GM21381 (cell line): ENCODE measurements around the gene AGPAT3.

Source experiments
- ATAC-seq: cut with Tn5 transposase; IDR thresholded peaks from one replicate; pipeline ENCODE4 v1.9.1; 2021; ENCODE audit warnings: mild to moderate bottlenecking, moderate library complexity; ENCODE audit not compliant: unreplicated experiment

Gene AGPAT3

DNA sequence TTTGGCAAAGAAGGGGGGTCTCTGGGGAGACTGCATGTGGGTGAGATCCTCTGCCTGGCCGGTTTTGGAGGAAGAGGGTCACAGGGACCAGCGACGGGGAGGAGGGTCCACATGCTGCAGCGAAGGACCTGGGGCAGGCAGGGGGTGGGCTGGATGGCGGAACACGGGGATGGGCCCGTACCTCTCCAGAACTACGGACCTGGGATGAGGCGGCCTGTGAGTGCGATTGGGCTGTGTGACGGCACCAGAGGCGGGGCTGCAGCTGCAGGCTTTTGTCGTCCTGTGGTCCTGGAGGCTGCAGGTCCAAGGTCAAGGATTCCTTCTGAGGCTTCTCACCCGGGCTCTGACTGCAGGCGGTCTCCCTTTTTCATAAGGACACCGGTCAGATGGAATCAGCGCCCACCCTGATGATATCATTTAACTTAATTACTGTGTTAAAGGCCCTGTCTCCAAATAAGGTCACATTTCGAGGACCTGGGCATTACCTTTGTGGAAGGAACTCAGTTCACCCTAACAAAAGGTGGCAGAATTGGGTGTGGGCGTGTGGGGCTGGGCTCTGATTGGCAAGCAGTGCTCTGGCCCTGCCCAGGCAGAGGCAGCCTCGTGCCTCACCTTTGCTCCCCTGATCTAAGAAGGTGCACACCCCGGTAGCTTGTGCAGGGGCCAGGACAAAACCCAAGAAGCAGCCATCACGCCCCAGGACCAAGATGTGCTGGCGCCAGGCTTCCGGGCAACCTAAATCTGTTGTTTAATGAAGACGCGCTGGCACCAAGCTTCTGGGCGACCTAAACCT is 87.1 kb downstream of the AGPAT3 start:
- no peak for ATAC-seq

DNA sequence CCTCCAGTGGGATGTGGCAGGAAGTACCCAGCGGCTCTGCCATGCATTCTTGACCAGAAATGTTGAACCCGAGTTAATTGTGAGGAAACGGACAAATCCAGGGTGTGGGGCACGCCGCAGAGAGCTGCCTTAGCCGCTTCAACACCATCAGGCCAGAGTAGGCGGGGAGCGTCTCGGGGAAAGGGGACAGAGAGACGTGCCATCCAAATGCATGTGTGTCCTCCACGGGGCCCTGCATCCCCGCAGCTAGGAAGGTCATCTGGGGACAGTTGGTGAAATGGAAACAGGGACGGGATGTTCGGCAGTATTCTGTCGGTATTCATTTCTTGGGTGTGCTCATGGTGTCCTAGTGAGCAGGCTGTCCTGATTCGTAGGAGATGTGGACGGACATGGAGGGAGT is 88.0 kb downstream of the AGPAT3 start:
- no peak for ATAC-seq

DNA sequence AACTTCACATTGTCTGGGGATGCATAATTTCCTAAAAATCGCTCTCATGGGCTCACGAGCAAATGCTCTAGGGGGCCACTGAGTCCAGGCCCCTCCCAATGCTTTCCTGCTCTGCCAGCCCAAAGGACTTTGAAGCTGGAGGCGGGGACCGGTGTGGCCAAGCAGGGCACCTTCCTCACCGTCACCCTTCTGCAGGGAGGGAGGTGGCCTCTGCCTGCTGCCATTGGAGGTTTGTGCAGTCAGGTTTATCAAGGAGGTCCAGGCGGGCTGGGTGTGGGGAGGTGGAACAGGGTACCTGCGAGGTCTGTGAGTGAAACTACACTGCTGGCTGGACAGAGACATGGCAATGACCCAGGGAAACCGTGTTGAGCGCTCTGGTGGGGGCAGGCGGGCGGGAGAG is 89.0 kb downstream of the AGPAT3 start:
- ATAC-seq, result no peak

DNA sequence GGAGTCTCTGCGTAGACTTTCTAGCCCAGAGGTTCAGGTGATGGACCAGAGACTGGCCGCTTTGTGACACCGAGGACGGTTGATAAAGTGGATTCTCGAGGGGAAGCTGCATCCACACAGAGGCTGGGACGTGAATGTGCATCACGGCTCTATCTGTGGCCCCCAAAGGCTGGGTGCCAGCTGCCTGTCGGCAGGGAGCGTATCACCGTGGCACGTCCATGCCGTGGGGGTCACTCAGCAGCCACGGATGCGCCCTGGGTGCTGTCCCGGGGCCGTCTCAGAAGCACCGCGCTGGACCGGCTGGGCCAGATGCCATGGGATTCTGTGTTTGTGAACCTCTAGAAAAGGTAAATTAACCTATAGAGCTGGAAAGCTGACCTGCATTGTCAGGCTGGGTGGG is 89.9 kb downstream of the AGPAT3 start:
- ATAC-seq, result no peak

DNA sequence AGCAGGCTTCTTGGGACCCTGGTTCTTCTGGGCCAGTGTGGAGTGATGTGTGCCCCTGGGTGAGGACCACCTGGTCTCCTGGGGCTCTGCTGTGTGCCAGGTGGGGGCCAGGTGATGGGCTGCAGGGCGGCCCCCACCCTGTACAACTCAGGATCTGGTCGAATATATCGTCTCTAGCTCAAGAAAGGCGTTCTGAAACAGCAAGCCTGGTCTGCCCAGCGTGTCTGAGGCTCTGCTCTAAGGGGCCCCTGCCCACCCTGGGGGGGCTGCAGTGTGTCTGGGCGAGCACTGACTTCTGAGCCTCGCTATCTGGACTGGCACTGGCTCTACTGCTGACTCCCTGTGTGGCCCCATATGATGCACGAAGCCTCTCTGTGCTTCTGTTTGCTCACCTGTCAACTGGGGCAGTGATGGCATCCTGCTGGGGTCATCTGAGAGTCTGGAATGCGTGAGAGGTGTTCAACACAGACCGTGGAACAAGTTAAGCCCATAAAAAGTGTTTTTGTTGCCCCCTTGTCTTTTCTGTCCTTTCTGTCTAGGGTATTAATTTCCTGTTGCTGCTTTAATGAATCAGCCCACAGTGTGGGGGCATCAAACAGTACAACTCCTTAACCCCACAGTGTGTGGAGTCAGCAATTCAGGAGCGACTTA is 91.1 kb downstream of the AGPAT3 start:
- ATAC-seq, result no peak

- no peak for ATAC-seq
Observed at GRCh38 chr21:43956670-43957035, 91.6 kb downstream of the AGPAT3 start.

DNA sequence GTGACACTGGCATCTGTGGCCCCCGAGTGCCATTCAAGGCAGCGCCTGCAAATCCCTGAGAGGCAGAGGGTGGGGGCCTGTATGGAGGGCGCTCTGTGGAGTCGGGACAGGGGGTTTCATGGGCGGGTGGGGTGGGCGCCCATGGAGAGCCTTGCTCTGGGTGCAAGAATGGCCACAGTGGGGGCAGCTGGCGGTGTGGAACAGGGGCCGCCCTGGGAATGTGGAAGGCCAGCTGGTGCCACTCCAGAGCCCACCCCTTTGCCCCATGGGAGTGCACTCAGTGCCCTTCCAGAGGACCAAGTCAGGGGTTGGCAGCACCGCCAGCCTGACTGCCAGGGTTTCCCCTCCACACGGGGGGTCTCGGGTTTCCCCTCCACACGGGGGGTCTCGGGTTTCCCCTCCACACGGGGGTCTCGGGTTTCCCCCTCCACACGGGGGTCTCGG is 92.1 kb downstream of the AGPAT3 start:
- ATAC-seq, result no peak

GRCh38 chr21:43957611-43958362 is 92.8 kb downstream of the AGPAT3 start:
- ATAC-seq, result no peak

GRCh38 chr21:43958364-43959158 is 93.5 kb downstream of the AGPAT3 start:
- ATAC-seq, result no peak

- no peak for ATAC-seq
Observed at GRCh38 chr21:43959231-43960116, 94.5 kb downstream of the AGPAT3 start.

DNA sequence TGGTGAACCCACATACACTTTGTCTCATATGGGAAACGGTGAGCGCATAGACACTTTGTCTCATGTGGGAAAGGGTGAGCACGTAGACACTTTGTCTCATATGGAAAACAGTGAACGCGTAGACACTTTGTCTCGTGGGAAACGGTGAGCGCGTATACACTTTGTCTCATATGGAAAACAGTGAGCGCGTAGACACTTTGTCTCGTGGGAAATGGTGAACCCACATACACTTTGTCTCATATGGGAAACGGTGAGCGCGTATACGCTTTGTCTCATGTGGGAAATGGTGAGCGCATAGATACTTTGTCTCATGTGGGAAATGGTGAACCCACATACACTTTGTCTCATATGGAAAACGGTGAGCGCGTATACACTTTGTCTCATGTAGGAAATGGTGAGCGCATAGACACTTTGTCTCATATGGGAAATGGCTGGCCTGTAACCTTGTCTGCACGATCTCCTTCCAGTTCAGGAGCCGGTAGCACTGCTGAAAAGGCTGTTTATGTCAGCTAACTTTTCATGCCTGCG is 96.4 kb downstream of the AGPAT3 start:
- no peak for ATAC-seq

- no peak for ATAC-seq
Observed at GRCh38 chr21:43965911-43966585, 101.0 kb downstream of the AGPAT3 start.

- no peak for ATAC-seq
Observed at GRCh38 chr21:43966946-43967512, 102.0 kb downstream of the AGPAT3 start.

DNA sequence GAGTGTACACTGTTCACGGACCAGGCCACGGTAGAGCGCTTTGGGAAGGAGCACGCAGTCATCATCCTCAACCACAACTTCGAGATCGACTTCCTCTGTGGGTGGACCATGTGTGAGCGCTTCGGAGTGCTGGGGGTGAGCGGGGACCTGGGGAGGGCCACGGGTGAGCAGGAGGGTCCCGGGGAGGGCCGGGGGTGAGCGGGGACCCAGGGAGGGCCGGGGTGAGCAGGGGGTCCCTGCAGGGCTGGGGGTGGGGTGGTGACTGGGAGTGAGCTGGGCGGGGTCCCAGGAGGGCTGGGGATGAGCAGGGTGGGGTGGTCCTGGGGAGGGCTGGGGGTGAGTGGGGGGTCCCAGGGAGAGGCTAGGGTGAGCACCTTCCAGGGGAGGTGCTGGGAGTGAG is 103.0 kb downstream of the AGPAT3 start:
- no peak for ATAC-seq

- no peak for ATAC-seq
Observed at GRCh38 chr21:43968410-43969114, 103.5 kb downstream of the AGPAT3 start.

- no peak for ATAC-seq
Observed at GRCh38 chr21:43969115-43969444, 104.1 kb downstream of the AGPAT3 start.

DNA sequence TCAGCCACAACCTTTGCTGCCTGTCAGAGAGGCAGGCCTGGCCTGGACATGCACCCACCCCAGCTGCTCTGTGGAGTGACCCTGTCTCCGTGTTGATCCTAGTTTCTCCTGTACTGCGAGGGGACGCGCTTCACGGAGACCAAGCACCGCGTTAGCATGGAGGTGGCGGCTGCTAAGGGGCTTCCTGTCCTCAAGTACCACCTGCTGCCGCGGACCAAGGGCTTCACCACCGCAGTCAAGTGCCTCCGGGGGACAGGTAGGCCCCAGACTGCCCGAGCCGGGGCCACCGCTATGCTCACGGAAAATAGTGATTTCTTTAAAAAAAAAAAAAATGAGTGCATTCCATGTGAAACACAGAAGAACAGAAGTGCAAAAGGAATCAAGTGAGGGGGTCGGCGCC is 105.5 kb downstream of the AGPAT3 start:
- ATAC-seq, result no peak

GRCh38 chr21:43971201-43971991 is 106.4 kb downstream of the AGPAT3 start:
- ATAC-seq, result no peak
